ENCODE data around the gene CAMSAP1. TPM values are rescaled to one million over a fixed set of nuclear protein-coding genes. Genes with fewer than 3 reads are reported as not detected.

The CAMSAP1 gene
- total RNA-seq, 2 experiments from 2014 or later: 30.4 to 33.0 TPM

DNA sequence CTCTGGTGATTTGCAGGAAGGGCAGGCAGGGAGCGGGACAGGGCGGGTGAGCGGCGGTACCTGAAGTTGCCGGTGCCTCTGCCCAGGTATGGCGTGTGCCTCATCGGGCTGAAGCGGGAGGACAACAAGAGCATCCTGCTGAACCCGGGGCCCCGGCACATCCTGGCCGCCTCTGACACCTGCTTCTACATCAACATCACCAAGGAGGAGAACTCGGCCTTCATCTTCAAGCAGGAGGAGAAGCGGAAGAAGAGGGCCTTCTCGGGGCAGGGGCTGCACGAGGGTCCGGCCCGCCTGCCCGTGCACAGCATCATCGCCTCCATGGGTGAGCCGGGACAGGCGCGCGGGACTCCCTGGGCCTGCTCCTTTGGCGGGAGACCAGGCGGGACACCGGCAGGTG, 136.6 kb downstream of the CAMSAP1 start:
- ChIA-PET CTCF (ENCODE audit: unreplicated experiment) (no interaction called here), POLR2A (no interaction called here)
- Histone ChIP-seq H3K79me2 (ENCODE audit: insufficient read depth, low read depth, low read length) (no peaks in the 10 kb centered on the region), H3K9me3 (ENCODE audit: low read length) (no peaks in the 10 kb centered on the region), H3K4me2 (ENCODE audit: low read length) (no peak overlapping the region), H3K9me2 (ENCODE audit: insufficient read depth, low read length) (no peaks in the 10 kb centered on the region), H3K4me3 (ENCODE audit: low read depth, low read length, poor library complexity, severe bottlenecking) (no peak overlapping the region), H4K20me1 (ENCODE audit: insufficient read depth, low read length) (no peaks in the 10 kb centered on the region), H3K36me3 (ENCODE audit: insufficient read depth, low read length) (no peaks in the 10 kb centered on the region), H3K27ac (ENCODE audit: low read depth, low read length, poor library complexity, severe bottlenecking) (no peak overlapping the region), H3K4me1 (ENCODE audit: insufficient read depth, low read length, poor library complexity, severe bottlenecking) (no peaks in the 10 kb centered on the region), H2AFZ (ENCODE audit: low read length) (no peak overlapping the region)
- intact Hi-C loops (cut with micrococcal nuclease; ENCODE audit: unreplicated experiment): no loop called here
- no peak for DNase-seq (ENCODE audit: low spot score)
- no TSS peak for BruUV-seq (replicated peaks)
- TF ChIP-seq, protein P1, sequence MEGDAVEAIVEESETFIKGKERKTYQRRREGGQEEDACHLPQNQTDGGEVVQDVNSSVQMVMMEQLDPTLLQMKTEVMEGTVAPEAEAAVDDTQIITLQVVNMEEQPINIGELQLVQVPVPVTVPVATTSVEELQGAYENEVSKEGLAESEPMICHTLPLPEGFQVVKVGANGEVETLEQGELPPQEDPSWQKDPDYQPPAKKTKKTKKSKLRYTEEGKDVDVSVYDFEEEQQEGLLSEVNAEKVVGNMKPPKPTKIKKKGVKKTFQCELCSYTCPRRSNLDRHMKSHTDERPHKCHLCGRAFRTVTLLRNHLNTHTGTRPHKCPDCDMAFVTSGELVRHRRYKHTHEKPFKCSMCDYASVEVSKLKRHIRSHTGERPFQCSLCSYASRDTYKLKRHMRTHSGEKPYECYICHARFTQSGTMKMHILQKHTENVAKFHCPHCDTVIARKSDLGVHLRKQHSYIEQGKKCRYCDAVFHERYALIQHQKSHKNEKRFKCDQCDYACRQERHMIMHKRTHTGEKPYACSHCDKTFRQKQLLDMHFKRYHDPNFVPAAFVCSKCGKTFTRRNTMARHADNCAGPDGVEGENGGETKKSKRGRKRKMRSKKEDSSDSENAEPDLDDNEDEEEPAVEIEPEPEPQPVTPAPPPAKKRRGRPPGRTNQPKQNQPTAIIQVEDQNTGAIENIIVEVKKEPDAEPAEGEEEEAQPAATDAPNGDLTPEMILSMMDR (conservative IDR thresholded peaks at IDR 0.05; ENCODE audit: low read length): no peak
- TF ChIP-seq EZH2phosphoT487 (IDR thresholded peaks at IDR 0.05; ENCODE audit: borderline replicate concordance, low read depth, low read length): no peak

DNA sequence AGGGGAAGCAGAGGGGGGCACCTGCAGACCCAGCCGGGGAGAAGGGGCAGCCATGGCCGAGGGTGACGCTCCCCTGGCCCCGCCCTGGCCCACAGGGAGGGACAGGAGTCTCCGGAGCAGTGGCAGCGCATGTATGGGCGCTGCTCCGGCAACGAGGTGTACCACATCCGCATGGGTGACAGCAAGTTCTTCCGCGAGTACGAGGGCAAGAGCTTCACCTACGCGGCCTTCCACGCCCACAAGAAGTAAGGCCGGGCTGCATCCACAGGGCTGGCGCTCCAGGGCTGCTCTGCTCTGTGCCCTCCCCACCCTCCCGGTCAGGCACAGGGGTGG, 137.2 kb downstream of the CAMSAP1 start:
- CTCF ChIA-PET (ENCODE audit: unreplicated experiment): no interaction called here
- Histone ChIP-seq H3K4me3 (ENCODE audit: low read depth, low read length, poor library complexity, severe bottlenecking) (no peak overlapping the region), H3K4me2 (ENCODE audit: low read length) (no peak overlapping the region), H3K9me3 (ENCODE audit: low read length) (no peaks in the 10 kb centered on the region), H3K36me3 (ENCODE audit: insufficient read depth, low read length) (no peaks in the 10 kb centered on the region), H2AFZ (ENCODE audit: low read length) (no peak overlapping the region), H3K27ac (ENCODE audit: low read depth, low read length, poor library complexity, severe bottlenecking) (no peak overlapping the region), H3K4me1 (ENCODE audit: insufficient read depth, low read length, poor library complexity, severe bottlenecking) (no peaks in the 10 kb centered on the region), H3K79me2 (ENCODE audit: insufficient read depth, low read depth, low read length) (no peaks in the 10 kb centered on the region), H3K9me2 (ENCODE audit: insufficient read depth, low read length) (no peaks in the 10 kb centered on the region), H4K20me1 (ENCODE audit: insufficient read depth, low read length) (no peaks in the 10 kb centered on the region)
- intact Hi-C loops (cut with micrococcal nuclease; ENCODE audit: unreplicated experiment): no loop called here
- no TSS peak for BruUV-seq (replicated peaks)
- POLR2A ChIA-PET: no interaction called here
- no peak for DNase-seq (ENCODE audit: low spot score)
- no peak for TF ChIP-seq EZH2phosphoT487 (IDR thresholded peaks at IDR 0.05; ENCODE audit: borderline replicate concordance, low read depth, low read length)
- TF ChIP-seq, protein P1 (conservative IDR thresholded peaks at IDR 0.05; ENCODE audit: low read length): no peak

DNA sequence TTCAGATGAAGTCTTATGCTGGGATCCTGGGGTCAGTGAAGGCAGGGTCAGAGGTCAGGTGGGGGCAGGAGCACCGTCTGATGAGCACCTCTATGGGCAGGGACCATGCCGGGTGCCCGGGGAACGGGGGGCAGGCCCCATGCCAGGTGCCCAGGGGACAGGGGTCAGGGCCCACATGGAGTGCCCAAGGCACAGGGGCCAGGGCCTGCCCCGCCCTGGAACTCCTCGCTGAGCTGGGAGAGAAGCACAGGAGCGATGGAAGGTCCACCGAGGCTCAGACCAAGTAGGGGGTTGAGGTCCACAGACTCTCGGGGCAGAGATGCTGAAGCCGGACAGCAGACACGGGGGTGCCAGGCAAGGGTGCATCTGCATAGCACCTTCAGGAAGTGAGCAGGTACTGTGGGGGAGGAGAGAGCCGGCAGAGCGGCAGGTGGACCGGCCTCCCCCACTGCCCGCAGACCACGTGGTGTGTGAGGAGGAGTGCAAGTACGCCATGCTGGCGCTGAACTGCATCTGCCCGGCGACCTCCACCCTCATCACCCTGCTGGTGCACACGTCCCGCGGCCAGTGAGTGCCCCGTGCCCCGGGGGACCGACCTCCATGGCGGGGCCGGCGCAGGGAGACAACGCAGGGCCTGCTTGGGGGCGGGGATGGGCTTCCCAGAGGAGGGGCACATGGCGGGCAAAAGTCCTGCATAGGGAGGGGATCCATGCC, 137.7 kb downstream of the CAMSAP1 start:
- H3K4me2 ChIP-seq (ENCODE audit: low read length): no peak overlapping the region
- no peaks in the 10 kb centered on the region for H3K9me3 ChIP-seq (ENCODE audit: low read length)
- no peaks in the 10 kb centered on the region for H3K36me3 ChIP-seq (ENCODE audit: insufficient read depth, low read length)
- H3K9me2 ChIP-seq (ENCODE audit: insufficient read depth, low read length): no peaks in the 10 kb centered on the region
- no peak overlapping the region for H3K4me3 ChIP-seq (ENCODE audit: low read depth, low read length, poor library complexity, severe bottlenecking)
- ChIA-PET CTCF (ENCODE audit: unreplicated experiment) (no interaction called here), POLR2A (no interaction called here)
- H3K27ac ChIP-seq (ENCODE audit: low read depth, low read length, poor library complexity, severe bottlenecking): no peak overlapping the region
- DNase-seq (ENCODE audit: low spot score): no peak
- no peak overlapping the region for H2AFZ ChIP-seq (ENCODE audit: low read length)
- no peaks in the 10 kb centered on the region for H3K79me2 ChIP-seq (ENCODE audit: insufficient read depth, low read depth, low read length)
- TF ChIP-seq, protein P1 (conservative IDR thresholded peaks at IDR 0.05; ENCODE audit: low read length): no peak
- TF ChIP-seq EZH2phosphoT487 (IDR thresholded peaks at IDR 0.05; ENCODE audit: borderline replicate concordance, low read depth, low read length): no peak
- no TSS peak for BruUV-seq (replicated peaks)
- no peaks in the 10 kb centered on the region for H4K20me1 ChIP-seq (ENCODE audit: insufficient read depth, low read length)
- H3K4me1 ChIP-seq (ENCODE audit: insufficient read depth, low read length, poor library complexity, severe bottlenecking): no peaks in the 10 kb centered on the region
- intact Hi-C loops (cut with micrococcal nuclease; ENCODE audit: unreplicated experiment): no loop called here

Measured in OCI-LY7 (cell line).